ENCODE results near the gene DDX3X. TPM values are rescaled to one million over a fixed set of nuclear protein-coding genes. Genes with fewer than 3 reads are reported as not detected.

Gene DDX3X
- total and polyA plus RNA-seq, 2 donors (not counting 1 experiment from before 2014, with no cell fraction given) = 130 to 289 TPM

DNA sequence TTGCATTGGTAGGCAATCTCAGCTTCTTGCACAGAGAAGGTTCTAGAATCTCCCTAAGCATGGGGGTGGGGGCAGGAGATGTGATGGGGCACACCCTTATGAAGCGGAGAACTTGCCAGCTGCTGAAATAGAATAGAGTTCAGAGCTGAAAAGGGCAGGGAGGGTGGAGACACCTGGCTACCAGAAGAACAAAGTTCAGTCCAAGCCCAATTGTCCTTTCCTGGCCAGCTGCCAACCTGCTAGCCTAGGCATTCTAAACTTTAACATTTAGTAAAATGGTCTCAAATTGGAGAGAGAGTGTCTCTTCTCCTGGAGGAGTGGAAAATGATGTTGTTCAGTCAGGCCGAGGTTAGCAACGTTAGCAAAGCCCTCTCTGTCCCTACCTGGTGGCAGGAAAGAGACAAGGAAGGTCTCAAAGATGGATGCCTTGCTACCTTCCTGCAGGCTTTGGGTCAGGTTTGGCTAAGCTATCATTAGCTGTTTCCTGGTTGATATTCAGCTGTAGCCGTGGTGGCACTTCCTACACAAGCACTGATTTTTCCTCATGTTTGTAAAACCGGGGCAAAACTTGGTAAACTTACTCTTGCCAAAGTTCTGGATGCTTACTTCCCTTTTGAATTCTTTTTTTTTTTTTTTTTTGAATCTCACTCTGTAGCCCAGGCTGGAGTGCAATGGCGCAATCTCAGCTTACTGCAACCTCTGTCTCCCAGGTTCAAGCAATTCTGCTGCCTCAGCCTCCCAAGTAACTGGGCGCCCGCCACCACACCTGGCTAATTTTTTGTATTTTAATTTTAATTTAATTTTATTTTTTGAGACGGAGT, 78.5 kb downstream of the DDX3X start:
- POLR2A ChIA-PET = no interaction called here
- no peaks in the 10 kb centered on the region for H3K27me3 Mint-ChIP-seq
- Histone ChIP-seq H3K4me3 (ENCODE audit: control extremely low read depth in 1 of 5, extremely low read depth in 1 of 5, insufficient read depth in 1 of 5, low read depth in 2 of 5, low read length in 4 of 5) (no peak overlapping the region), H3K9me3 (ENCODE audit: control extremely low read depth in 1 of 3, control insufficient read depth in 2 of 3, insufficient read depth in 1 of 3, low read length in 2 of 3) (no peaks in the 10 kb centered on the region), H3K27ac (ENCODE audit: low read length in 2 of 2) (no peak overlapping the region), H3K9ac (ENCODE audit: low read length) (no peak overlapping the region), H2AFZ (ENCODE audit: insufficient read depth, low read depth, low read length, poor library complexity, severe bottlenecking) (no peak overlapping the region), H3K36me3 (replicated peaks in 1 of 2; ENCODE audit: control extremely low read depth in 1 of 2, control insufficient read depth in 1 of 2, extremely low read depth in 1 of 2, insufficient read depth in 2 of 2, low read length in 1 of 2) (no peaks in the 10 kb centered on the region), H3K4me2 (replicated peaks; ENCODE audit: low read depth, low read length, poor library complexity, severe bottlenecking) (no peak overlapping the region), H3K79me2 (ENCODE audit: control insufficient read depth, insufficient read depth, low read length) (no peaks in the 10 kb centered on the region), H3K27me3 (replicated peaks in 1 of 4; ENCODE audit: control extremely low read depth in 1 of 4, control insufficient read depth in 3 of 4, insufficient read depth in 4 of 4, low read length in 3 of 4) (no peaks in the 10 kb centered on the region), H3K4me1 (ENCODE audit: control insufficient read depth in 2 of 2, insufficient read depth in 2 of 2, low read length in 2 of 2) (no peaks in the 10 kb centered on the region), H4K20me1 (ENCODE audit: control insufficient read depth, insufficient read depth, low read length, poor library complexity, severe bottlenecking) (no peaks in the 10 kb centered on the region)
- H3K4me1 Mint-ChIP-seq = no peaks in the 10 kb centered on the region
- TF ChIP-seq, protein P1, sequence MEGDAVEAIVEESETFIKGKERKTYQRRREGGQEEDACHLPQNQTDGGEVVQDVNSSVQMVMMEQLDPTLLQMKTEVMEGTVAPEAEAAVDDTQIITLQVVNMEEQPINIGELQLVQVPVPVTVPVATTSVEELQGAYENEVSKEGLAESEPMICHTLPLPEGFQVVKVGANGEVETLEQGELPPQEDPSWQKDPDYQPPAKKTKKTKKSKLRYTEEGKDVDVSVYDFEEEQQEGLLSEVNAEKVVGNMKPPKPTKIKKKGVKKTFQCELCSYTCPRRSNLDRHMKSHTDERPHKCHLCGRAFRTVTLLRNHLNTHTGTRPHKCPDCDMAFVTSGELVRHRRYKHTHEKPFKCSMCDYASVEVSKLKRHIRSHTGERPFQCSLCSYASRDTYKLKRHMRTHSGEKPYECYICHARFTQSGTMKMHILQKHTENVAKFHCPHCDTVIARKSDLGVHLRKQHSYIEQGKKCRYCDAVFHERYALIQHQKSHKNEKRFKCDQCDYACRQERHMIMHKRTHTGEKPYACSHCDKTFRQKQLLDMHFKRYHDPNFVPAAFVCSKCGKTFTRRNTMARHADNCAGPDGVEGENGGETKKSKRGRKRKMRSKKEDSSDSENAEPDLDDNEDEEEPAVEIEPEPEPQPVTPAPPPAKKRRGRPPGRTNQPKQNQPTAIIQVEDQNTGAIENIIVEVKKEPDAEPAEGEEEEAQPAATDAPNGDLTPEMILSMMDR (IDR thresholded peaks at IDR 0.05) = no peak
- TF ChIP-seq EZH2 (IDR thresholded peaks at IDR 0.05; ENCODE audit: borderline replicate concordance, insufficient read depth, low read depth, low read length, poor library complexity, severe bottlenecking) = no peak
- H3K27ac Mint-ChIP-seq = no peak overlapping the region
- intact Hi-C loops (cut with micrococcal nuclease) = no loop called here
- ATAC-seq (ENCODE audit: low read depth) (no peak), DNase-seq (no peak)
- H3K4me3 Mint-ChIP-seq = no peak overlapping the region
- H3K9me3 Mint-ChIP-seq (ENCODE audit: insufficient read depth) = no peaks in the 10 kb centered on the region
- CTCF ChIA-PET = interaction anchor here (0.7 kb wide), 1 partner anchor 159 kb away, joined by 3 read pairs; no protein-coding TSS in a partner anchor
- 50% methylated on average over 2 of the region's 9 CpGs for WGBS (ENCODE audit: insufficient coverage)

Small RNA genes lying within 50 kb of the gene (small RNA-seq; reads per million reads assigned to genes)
- gene RF00019 (ENCODE audit: insufficient read length, low read depth, low replicate concordance) (not detected), gene RNA5SP502 (ENCODE audit: insufficient read length, low read depth, low replicate concordance) (not detected)

Other genes starting within 250 kb of the DDX3X start
- gene USP9X, start 248.7 kb upstream of the DDX3X start, total RNA-seq = 87.6 and 91.9 TPM in 2 replicates
- gene USP9X, start 248.7 kb upstream of the DDX3X start, polyA plus RNA-seq = 9.6 and 13.2 TPM in 2 replicates
- not detected in 2 replicates for gene NYX, start 113.2 kb downstream of the DDX3X start, total RNA-seq
- not detected in 2 replicates for gene NYX, start 113.2 kb downstream of the DDX3X start, polyA plus RNA-seq